ENCODE results near the gene SAPCD1.
"Not testable (repeated sequence)": the region's sequence is repeated elsewhere in the genome, so short reads cannot be mapped to it uniquely, and the experiment has no call there.

Gene SAPCD1

DNA sequence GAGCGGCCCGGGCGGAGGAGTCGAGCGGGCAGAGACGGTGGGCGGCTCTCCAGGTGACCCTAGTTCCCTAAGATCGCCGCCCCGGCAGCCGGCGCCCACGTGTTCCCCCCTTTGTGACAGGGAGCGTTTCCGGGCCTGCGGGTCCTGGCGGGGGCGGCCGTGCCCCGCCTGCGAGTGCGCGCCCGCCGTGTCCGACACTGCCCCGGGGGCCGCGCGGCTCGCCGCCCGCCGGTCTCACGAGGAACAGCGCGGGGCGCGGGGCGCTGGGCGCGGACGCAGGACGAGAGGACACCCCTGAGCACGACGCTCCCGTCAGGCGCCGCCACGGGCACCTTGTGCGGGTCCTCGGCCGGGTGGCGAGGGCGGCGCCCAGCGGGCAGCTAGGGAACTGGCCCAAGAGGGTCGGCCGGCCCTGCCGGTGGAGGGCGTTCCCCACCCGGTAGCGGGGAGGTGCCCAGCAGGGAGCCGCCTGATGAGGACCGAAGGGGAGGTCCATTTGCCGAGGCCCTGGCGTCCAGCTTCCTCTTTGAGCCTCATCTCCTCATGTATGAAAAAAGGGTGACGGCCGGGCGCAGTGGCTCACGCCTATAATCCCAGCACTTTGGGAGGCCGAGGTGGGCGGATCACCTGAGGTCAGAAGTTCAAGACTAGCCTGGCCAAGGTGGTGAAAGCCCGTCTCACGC, 33.3 kb downstream of the SAPCD1 start, which contains the start of gene VARS1:
Gene VARS1 (minus strand): TSS at position 137 of the 683 bp plus-strand sequence. CDS start 535 bp downstream, outside the sequence.
- in situ Hi-C loops (cut with MboI; ENCODE audit: low sequenced_read_pairs), result no loop called here

DNA sequence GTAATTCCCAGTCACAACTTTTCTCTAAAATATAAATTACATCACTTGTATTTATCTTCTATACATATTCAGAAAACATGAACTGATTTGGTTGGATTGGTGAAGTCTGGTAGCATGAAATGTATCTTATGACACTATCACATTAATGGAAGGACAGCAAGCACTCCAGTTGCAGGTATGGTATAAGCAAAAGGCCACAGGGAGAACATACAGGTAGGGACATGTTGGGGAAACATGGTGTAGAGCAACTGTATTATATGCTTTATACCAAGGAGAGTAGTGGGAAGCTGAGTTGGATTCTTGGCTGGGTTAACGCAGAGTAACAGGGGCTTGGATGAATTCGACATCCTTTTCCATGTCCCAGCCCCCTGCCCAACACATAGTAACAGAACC, 34.5 kb downstream of the SAPCD1 start:
- in situ Hi-C loops (cut with MboI; ENCODE audit: low sequenced_read_pairs), result no loop called here

DNA sequence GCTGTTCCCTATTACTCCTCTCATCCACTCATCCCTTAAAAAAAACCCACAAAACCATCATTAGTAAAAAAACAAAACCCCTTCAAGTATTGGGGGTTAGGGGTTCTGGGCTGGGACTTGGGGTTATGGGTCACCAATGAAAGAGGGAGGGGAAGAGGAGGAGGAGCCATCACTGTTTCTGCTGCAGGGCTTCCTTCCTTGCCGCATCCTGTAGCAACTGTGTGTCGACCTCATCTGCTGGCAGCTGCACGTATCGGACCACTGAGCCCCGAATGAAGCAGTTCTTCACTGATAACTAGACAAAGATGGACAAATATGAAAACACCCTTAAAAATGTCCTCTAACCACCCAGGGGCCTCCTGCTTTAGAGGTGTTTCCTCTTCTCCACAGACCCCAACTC, 35.1 kb downstream of the SAPCD1 start:
- in situ Hi-C loops (cut with MboI; ENCODE audit: low sequenced_read_pairs), result no loop called here

DNA sequence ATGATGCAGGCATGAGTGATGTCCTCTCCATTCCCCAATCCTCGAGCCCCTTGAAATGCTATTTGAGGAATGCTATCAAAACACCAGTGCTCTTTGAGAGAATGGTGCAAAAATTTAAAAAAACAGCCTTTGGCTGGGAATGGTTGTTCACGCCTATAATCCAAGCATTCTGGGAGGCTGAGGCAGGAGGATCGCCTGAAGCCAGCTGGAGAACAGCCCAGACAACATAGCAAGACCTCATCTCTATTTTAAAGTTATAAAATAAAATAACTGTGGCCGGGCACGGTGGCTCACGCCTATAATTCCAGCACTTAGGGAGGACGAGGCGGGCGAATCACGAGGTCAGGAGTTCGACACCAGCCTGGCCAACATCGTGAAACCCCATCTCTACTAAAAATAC, 37.3 kb downstream of the SAPCD1 start:
- in situ Hi-C loops (cut with MboI; ENCODE audit: low sequenced_read_pairs), result no loop called here

DNA sequence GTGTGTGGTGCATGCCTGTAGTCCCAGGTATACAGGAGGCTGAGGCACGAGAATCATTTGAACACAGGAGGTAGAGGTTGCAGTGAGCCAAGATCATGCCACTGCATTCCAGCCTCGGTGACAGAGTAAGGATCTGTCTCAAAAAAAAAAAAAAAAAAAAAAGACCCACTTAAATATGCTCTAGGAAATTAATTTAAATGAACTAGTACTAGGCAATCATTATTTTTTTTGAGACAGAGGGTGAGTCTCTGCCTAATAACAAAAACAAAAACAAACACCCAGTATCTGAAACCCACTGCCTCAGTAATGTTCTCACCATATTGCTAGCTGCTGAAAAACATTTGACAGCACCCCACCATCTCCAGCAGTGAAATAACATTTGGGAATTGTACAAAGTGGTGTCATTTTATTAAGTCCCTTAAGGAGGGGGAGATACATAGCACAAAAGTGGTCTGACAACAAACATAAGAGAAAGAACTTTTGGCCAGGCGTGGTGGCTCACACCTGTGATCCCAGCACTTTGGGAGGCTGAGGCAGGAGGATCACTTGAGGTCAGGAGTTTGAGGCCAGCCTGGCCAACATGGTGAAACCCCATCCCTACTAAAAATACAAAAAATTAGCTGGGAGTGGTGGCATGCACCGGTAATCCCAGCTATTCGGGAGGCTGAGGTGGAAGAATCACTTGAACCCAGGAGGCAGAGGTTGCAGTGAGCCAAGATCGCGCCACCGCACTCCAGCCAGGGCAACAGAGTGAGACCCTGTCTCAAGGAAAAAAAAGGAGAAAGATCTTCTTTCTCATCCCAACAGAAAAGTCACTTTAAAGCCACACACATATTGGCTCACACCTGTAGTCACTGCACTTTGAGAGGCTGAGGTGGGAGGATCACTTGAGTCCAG, 38.8 kb downstream of the SAPCD1 start:
- in situ Hi-C loops (cut with MboI; ENCODE audit: low sequenced_read_pairs), result not testable (repeated sequence)

DNA sequence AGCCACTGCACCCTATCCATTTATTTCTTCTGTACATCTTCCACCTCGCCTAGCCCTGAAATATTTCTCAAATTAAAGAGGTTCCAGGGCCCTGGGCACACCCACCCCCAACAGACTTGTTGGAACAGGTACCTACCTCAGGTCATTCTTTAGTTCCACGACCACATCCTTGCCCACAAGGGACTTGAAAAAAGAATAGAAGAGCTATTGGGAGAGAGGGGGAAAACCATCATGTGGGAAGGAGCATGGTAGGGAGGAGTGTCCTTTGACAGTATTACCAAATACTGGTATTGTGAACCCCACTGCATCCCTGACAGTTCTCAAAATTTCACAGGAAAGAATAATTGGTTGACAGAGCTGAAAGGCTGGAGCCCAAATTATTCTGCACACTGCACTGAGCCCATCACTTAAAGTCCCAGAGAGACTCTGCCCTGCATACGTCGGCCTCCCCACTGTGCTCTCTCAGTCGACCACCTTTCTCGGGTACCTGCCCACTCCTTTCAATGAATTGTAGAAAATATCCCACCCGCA, 43.5 kb downstream of the SAPCD1 start:
- in situ Hi-C loops (cut with MboI; ENCODE audit: low sequenced_read_pairs), result no loop called here

DNA sequence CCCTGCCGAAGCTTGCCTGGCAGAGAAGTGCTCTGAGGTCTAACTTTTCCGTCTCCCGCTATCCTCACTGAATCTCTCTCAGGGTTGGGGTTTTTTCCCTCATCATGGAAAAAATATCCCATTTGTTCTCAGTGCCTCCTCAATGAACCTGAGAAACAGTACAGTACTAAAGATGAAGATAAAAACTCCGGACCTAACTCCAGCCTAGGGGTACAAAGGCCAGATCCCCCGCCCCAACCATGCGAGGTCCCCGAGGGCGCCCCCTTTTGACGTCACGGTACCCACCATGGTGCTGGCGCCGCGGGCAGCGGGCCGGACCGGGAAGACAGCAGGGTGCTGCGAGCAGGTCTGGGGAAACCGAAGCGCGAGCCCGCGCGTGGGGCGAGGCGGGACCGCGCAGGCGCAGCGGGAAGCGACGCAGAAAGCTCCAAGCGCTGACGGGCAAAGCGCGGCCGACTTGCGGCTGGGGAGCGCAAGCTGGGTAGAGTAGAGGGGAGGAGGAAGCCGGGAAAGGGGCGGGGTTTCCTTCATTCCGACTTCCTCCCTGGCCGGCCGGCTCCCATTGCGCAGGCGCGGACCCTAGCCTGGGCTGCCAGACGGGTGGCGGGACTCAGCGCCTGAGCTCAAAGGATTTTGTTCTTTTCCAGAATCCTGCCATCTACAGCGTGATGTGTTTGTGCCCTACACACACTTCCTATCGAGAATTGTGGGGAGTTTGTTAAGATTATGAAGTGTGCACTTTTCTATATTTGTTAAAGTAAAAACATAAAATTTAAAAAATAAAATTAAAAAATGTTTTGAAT, 44.2 kb downstream of the SAPCD1 start, which contains the start of gene LSM2:
Gene LSM2 (minus strand): TSS at position 497 of the 803 bp plus-strand sequence. CDS start 209 bp downstream, at position 288.
- in situ Hi-C loops (cut with MboI; ENCODE audit: low sequenced_read_pairs), result no loop called here

DNA sequence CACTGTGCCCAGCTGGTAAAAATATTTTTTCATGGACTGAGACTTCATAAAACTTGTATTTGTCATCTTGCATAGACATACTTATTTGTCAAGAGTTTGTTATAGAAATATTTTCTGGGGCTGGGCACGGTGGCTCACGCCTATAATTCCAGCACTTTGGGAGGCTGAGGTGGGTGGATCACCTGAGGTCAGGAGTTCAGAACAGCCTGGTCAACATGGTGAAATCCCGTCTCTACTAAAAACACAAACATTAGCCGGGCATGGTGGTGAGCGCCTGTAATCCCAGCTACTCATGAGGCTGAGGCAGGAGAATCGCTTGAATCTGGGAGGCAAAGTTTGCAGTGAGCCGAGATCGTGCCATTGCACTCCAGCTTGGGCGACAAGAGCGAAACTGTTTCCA, 46.1 kb downstream of the SAPCD1 start:
- in situ Hi-C loops (cut with MboI; ENCODE audit: low sequenced_read_pairs), result not testable (repeated sequence)

DNA sequence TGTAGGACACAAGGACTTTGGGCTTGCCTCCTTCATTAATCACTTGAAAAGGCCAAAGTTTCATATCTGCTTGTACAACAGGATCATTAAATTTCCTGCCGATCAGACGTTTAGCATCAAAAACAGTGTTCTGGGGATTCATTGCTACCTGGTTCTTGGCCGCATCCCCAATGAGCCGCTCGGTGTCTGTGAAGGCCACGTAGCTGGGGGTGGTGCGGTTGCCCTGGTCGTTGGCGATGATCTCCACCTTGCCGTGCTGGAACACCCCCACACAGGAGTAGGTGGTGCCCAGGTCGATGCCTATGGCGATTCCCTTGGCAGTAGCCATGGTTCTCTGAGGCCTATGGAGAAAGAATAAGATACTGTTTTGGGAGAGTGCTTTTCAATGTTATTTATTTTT, 49.2 kb downstream of the SAPCD1 start:
- in situ Hi-C loops (cut with MboI; ENCODE audit: low sequenced_read_pairs), result no loop called here

DNA sequence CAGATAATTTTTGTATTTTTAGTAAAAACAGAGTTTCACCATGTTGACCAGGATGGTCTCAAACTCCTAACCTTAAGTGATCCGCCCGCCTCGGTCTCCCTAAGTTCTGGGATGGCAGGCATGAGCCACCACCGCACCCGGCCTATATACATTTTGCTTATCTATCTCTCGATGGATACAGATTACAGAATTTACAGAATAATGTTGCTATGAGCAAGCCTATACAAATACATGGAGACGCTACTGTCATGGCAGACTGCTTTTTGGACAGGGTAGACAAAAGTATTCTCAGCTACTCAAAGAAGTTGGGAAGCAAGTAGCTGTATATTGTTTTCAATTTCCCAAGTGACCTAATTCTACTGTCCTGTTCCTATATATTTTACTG, 51.0 kb downstream of the SAPCD1 start:
- in situ Hi-C loops (cut with MboI; ENCODE audit: low sequenced_read_pairs), result no loop called here
